Ishikawa (cell line): ENCODE measurements around the gene GPR32.

Source experiments
- CREB1 ChIP-seq: IDR thresholded peaks from 2 replicates; pipeline ENCODE4 v1.6.1; 2012; ENCODE audit warnings: low read depth
- EGR1 ChIP-seq: IDR thresholded peaks from 2 replicates; pipeline ENCODE4 v1.6.1; 2012
- RAD21 ChIP-seq: IDR thresholded peaks from 2 replicates; pipeline ENCODE4 v1.6.1; 2012; ENCODE audit warnings: low read depth
- TAF1 ChIP-seq: IDR thresholded peaks from 2 replicates; pipeline ENCODE4 v1.6.1; 2012; ENCODE audit warnings: low read depth, mild to moderate bottlenecking
- USF1 ChIP-seq: IDR thresholded peaks from 2 replicates; pipeline ENCODE4 v1.6.1; 2012
- ZBTB7A ChIP-seq: IDR thresholded peaks from 2 replicates; pipeline ENCODE4 v1.6.1; 2012; ENCODE audit warnings: low read depth

GRCh38 chr19:50777830-50778303 is 7.6 kb downstream of the GPR32 start:
- TF ChIP-seq USF1 (no peak), EGR1 (no peak), ZBTB7A (no peak), RAD21 (no peak), TAF1 (no peak), CREB1 (no peak)
